HG02571 (cell line): ENCODE measurements around the gene EIF2D.

Experiments
- ATAC-seq: cut with Tn5 transposase; IDR thresholded peaks from one replicate; pipeline ENCODE4 v1.9.1; 2021; ENCODE audit warnings: mild to moderate bottlenecking, moderate library complexity; ENCODE audit not compliant: unreplicated experiment

The EIF2D gene

GRCh38 chr1:206551986-206552326 is 60.3 kb downstream of the EIF2D start:
- ATAC-seq, result no peak

GRCh38 chr1:206551296-206551985 is 60.8 kb downstream of the EIF2D start:
- no peak for ATAC-seq

GRCh38 chr1:206550446-206550845 is 61.8 kb downstream of the EIF2D start:
- ATAC-seq, result no peak

GRCh38 chr1:206547104-206547503 is 65.2 kb downstream of the EIF2D start:
- ATAC-seq, result no peak

DNA sequence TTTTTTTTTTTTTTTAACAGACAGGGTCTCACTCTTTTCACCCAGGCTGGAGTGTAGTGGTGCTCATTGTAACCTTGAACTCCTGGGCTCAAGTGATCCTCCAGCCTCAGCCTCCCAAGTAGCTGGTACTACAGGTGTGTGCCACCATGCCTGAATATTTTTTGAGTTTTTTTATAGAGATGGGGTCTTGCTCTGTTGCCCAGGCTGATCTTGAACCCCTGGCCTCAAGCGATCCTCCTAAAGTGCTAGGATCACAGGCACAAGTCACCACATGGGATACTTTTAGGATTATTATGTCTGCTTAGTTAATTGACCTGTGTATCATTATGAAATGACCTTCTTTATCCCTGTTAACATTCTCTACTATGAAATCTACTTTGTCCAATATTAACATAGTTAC is 66.9 kb downstream of the EIF2D start:
- no peak for ATAC-seq

DNA sequence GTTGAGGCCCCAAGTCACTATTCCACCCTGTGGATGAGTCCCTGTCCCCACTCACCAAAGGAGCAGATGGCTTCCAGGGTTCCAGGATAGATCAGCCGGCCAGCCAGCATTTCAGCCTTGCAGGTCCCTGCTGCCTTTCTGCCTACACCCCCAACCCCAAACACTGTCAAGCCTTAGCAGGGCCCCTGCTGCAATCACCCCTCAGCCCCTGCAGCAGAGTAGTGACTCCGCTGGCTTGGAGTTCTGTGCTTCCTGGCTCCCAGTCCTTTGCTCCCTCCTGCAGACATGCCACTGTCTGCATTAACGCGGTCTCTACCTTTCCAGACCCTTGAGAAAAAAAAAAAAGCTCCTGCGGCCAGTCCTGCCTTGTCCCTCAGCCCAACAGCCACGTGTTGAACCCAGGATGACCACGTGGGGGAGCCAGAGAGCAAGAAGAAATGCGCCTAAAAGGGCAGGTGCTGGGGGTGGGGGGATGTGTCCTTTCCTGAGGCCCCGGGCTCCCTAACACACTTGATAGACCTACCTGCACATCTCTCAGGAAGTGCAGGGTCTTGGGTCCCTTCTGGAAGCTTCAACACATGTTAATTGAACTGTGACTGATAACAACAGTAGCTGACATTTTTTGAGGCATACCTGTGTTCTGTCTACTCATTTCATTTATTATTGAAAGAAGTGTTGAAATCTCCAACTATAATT is 67.6 kb downstream of the EIF2D start:
- ATAC-seq, result no peak
